ENCODE results near the gene NVL. TPM values are rescaled to one million over a fixed set of nuclear protein-coding genes. Genes with fewer than 3 reads are reported as not detected.

Gene NVL
- total and polyA plus RNA-seq, 10 of the 15 experiments (the other 5 are each of a cell fraction or from before 2014, with no cell fraction given): 20.3 to 49.6 (median 35.2) TPM

DNA sequence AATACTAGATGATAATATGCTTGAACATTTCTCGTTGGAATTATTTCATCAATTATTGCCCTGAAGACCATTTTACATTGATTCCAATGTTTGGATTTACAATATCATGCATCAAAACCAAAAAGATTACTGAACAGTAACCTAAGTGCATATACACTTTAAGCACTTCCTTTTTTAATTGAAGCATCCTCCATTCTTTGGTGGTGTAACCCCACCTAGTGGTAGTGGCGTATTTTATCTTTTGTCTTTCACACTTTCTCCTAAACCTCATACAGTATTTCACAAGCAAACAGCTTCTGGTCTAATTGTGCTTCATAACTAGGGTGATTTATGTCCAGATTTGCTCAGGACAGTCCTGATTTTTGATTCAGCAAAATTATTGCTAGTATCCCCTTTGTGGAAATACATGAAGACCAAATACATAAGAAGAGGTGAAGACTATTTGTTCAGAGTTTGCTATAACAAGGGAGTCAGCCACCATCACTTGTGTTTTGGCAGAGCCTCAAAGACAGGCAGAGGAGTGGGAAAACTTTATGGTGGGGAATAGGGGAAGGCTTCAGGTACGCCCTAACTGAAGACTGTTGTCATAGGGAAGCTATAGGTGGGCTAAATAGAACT is 3.4 kb upstream of the NVL start:
- Histone ChIP-seq H3K27ac (ENCODE audit: control insufficient read depth, insufficient read depth) (no peak overlapping the region), H3K36me3 (ENCODE audit: control insufficient read depth in 2 of 2, insufficient read depth in 2 of 2, low read length in 1 of 2) (no peaks in the 10 kb centered on the region), H2AFZ (ENCODE audit: control insufficient read depth, low read depth, low read length) (peak overlapping the region; percentile 82), H3K4me3 (peak overlapping the region; percentile 23; the same call in 1 of the 2 replicates), H3K27me3 (replicated peaks in 1 of 2; ENCODE audit: control insufficient read depth in 2 of 2, insufficient read depth in 2 of 2, low read length in 1 of 2) (no peaks in the 10 kb centered on the region), H3K4me1 (ENCODE audit: control insufficient read depth, insufficient read depth, low read length) (peaks cover 7% of the 10 kb centered on the region), H3K4me2 (ENCODE audit: control insufficient read depth, insufficient read depth) (peak overlapping the region; percentile 64; the same call in 1 of the 2 replicates), H4K20me1 (ENCODE audit: control insufficient read depth, insufficient read depth) (no peaks in the 10 kb centered on the region), H3K9ac (ENCODE audit: control insufficient read depth, insufficient read depth, low read length) (no peak overlapping the region), H3K9me3 (replicated peaks; ENCODE audit: control insufficient read depth, insufficient read depth, low read length) (no peaks in the 10 kb centered on the region; the same call in 2 of the 3 replicates), H3K79me2 (ENCODE audit: control insufficient read depth, insufficient read depth, low read length) (peaks cover 16% of the 10 kb centered on the region)
- RAD21 ChIA-PET (ENCODE audit: unreplicated experiment): interaction anchor here (0.7 to 3.4 kb wide), 19 partner anchors 14 to 635 kb away, joined by 3 to 50 read pairs (median 4); partner anchors contain the start of gene CNIH4
- DNase-seq (ENCODE audit: low read depth, low spot score): peak; percentile 56
- intact Hi-C loops (cut with micrococcal nuclease; ENCODE audit: unreplicated experiment) (loop anchor here (1.0 to 5.0 kb wide), 3 partner anchors 217 to 636 kb away; partner anchors contain the start of gene CAPN2), in situ Hi-C loops (cut with MboI) (loop anchor here (10.0 to 25.0 kb wide), 3 partner anchors 521 to 1196 kb away; partner anchors contain the start of gene TLR5)
- FAIRE-seq: peak; percentile 94
- POLR2A ChIA-PET: interaction anchor here (0.6 kb wide), 1 partner anchor 168 kb away, joined by 3 read pairs; no protein-coding TSS in a partner anchor
- peak; percentile 72 for ATAC-seq
- BruUV-seq (replicated peaks): no TSS peak
- WGBS (ENCODE audit: insufficient coverage, insufficient replicate concordance, low lambda C conversion rate, missing lambda C conversion rate): 0% methylated on average over 3 of the region's 3 CpGs
- SMC1A ChIA-PET (ENCODE audit: uncharacterized antibody, unreplicated experiment): interaction anchor here (0.6 to 4.4 kb wide), 22 partner anchors 22 to 522 kb away, joined by 3 to 60 read pairs (median 4); partner anchors contain the start of gene FBXO28
- CTCF ChIA-PET: interaction anchor here (0.6 to 5.6 kb wide), 31 partner anchors 9 to 638 kb away, joined by 3 to 98 read pairs (median 4); no protein-coding TSS in a partner anchor
- TF ChIP-seq IKZF2 (IDR thresholded peaks at IDR 0.05): no peak
- TF ChIP-seq, protein P1, sequence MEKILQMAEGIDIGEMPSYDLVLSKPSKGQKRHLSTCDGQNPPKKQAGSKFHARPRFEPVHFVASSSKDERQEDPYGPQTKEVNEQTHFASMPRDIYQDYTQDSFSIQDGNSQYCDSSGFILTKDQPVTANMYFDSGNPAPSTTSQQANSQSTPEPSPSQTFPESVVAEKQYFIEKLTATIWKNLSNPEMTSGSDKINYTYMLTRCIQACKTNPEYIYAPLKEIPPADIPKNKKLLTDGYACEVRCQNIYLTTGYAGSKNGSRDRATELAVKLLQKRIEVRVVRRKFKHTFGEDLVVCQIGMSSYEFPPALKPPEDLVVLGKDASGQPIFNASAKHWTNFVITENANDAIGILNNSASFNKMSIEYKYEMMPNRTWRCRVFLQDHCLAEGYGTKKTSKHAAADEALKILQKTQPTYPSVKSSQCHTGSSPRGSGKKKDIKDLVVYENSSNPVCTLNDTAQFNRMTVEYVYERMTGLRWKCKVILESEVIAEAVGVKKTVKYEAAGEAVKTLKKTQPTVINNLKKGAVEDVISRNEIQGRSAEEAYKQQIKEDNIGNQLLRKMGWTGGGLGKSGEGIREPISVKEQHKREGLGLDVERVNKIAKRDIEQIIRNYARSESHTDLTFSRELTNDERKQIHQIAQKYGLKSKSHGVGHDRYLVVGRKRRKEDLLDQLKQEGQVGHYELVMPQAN (conservative IDR thresholded peaks at IDR 0.05): no peak
- TF ChIP-seq, protein P2, sequence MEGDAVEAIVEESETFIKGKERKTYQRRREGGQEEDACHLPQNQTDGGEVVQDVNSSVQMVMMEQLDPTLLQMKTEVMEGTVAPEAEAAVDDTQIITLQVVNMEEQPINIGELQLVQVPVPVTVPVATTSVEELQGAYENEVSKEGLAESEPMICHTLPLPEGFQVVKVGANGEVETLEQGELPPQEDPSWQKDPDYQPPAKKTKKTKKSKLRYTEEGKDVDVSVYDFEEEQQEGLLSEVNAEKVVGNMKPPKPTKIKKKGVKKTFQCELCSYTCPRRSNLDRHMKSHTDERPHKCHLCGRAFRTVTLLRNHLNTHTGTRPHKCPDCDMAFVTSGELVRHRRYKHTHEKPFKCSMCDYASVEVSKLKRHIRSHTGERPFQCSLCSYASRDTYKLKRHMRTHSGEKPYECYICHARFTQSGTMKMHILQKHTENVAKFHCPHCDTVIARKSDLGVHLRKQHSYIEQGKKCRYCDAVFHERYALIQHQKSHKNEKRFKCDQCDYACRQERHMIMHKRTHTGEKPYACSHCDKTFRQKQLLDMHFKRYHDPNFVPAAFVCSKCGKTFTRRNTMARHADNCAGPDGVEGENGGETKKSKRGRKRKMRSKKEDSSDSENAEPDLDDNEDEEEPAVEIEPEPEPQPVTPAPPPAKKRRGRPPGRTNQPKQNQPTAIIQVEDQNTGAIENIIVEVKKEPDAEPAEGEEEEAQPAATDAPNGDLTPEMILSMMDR (IDR thresholded peaks at IDR 0.05 in 2 of 3, conservative IDR thresholded peaks at IDR 0.05 in 1 of 3; ENCODE audit: control insufficient read depth in 2 of 3, extremely low read depth in 1 of 3, insufficient read depth in 1 of 3, low read depth in 3 of 3, low read length in 3 of 3): peak; percentile 60 to 77 (median 61)
- peak; percentile 78 for TF ChIP-seq SMC3 (IDR thresholded peaks at IDR 0.05; ENCODE audit: borderline replicate concordance, low read length)
- no peak for TF ChIP-seq ZBED1 (IDR thresholded peaks at IDR 0.05; ENCODE audit: borderline replicate concordance)
- TF ChIP-seq SPI1 (IDR thresholded peaks at IDR 0.05; ENCODE audit: borderline replicate concordance, insufficient read depth, low read depth, low read length): peak; percentile 87
- TF ChIP-seq, protein P3, sequence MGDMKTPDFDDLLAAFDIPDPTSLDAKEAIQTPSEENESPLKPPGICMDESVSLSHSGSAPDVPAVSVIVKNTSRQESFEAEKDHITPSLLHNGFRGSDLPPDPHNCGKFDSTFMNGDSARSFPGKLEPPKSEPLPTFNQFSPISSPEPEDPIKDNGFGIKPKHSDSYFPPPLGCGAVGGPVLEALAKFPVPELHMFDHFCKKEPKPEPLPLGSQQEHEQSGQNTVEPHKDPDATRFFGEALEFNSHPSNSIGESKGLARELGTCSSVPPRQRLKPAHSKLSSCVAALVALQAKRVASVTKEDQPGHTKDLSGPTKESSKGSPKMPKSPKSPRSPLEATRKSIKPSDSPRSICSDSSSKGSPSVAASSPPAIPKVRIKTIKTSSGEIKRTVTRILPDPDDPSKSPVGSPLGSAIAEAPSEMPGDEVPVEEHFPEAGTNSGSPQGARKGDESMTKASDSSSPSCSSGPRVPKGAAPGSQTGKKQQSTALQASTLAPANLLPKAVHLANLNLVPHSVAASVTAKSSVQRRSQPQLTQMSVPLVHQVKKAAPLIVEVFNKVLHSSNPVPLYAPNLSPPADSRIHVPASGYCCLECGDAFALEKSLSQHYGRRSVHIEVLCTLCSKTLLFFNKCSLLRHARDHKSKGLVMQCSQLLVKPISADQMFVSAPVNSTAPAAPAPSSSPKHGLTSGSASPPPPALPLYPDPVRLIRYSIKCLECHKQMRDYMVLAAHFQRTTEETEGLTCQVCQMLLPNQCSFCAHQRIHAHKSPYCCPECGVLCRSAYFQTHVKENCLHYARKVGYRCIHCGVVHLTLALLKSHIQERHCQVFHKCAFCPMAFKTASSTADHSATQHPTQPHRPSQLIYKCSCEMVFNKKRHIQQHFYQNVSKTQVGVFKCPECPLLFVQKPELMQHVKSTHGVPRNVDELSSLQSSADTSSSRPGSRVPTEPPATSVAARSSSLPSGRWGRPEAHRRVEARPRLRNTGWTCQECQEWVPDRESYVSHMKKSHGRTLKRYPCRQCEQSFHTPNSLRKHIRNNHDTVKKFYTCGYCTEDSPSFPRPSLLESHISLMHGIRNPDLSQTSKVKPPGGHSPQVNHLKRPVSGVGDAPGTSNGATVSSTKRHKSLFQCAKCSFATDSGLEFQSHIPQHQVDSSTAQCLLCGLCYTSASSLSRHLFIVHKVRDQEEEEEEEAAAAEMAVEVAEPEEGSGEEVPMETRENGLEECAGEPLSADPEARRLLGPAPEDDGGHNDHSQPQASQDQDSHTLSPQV (IDR thresholded peaks at IDR 0.05): peak; percentile 80
- TF ChIP-seq, protein P4, sequence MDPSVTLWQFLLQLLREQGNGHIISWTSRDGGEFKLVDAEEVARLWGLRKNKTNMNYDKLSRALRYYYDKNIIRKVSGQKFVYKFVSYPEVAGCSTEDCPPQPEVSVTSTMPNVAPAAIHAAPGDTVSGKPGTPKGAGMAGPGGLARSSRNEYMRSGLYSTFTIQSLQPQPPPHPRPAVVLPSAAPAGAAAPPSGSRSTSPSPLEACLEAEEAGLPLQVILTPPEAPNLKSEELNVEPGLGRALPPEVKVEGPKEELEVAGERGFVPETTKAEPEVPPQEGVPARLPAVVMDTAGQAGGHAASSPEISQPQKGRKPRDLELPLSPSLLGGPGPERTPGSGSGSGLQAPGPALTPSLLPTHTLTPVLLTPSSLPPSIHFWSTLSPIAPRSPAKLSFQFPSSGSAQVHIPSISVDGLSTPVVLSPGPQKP (IDR thresholded peaks at IDR 0.05; ENCODE audit: low read depth, low read length): no peak
- no peak for TF ChIP-seq CREB1 (IDR thresholded peaks at IDR 0.05; ENCODE audit: low read depth)
- no peak for TF ChIP-seq RBBP5 (conservative IDR thresholded peaks at IDR 0.05)
- TF ChIP-seq ZSCAN29 (IDR thresholded peaks at IDR 0.05): no peak
- peak; percentile 88 for TF ChIP-seq RAD21 (IDR thresholded peaks at IDR 0.05; ENCODE audit: insufficient read depth, low read depth, low read length)
- peak; percentile 81 for TF ChIP-seq CBX5 (IDR thresholded peaks at IDR 0.05; ENCODE audit: low read depth)
